CD4-positive, alpha-beta T cell treated with Interleukin-4 for 4 hours (primary cell): ENCODE results near the gene PLA2G2C.
"Not testable (repeated sequence)": the region's sequence is repeated elsewhere in the genome, so short reads cannot be mapped to it uniquely, and the experiment has no call there.

Source experiments
- DNase-seq: peaks from one replicate; pipeline ENCODE4 v3.0.0-alpha.2; 2020

PLA2G2C gene

GRCh38 chr1:20151906-20152598, 34.3 kb downstream of the PLA2G2C start:
- peak; percentile 70 for DNase-seq

- no peak for DNase-seq
Observed at GRCh38 chr1:20150969-20151368, 35.3 kb downstream of the PLA2G2C start.

- DNase-seq, result no peak
Observed at GRCh38 chr1:20150326-20150705, 36.0 kb downstream of the PLA2G2C start.

- DNase-seq, result no peak
Observed at GRCh38 chr1:20149601-20150325, 36.6 kb downstream of the PLA2G2C start.

GRCh38 chr1:20148571-20149500, 37.5 kb downstream of the PLA2G2C start:
- no peak for DNase-seq

GRCh38 chr1:20147846-20148570, 38.3 kb downstream of the PLA2G2C start:
- DNase-seq, result no peak

GRCh38 chr1:20143734-20144565, 42.4 kb downstream of the PLA2G2C start:
- DNase-seq, result no peak

GRCh38 chr1:20143318-20143717, 43.0 kb downstream of the PLA2G2C start:
- no peak for DNase-seq

- no peak for DNase-seq
Observed at GRCh38 chr1:20142001-20142710, 44.2 kb downstream of the PLA2G2C start.

GRCh38 chr1:20141466-20141865, 44.9 kb downstream of the PLA2G2C start:
- no peak for DNase-seq

GRCh38 chr1:20141001-20141400, 45.3 kb downstream of the PLA2G2C start:
- DNase-seq, result no peak

GRCh38 chr1:20139776-20140612, 46.3 kb downstream of the PLA2G2C start:
- no peak for DNase-seq

GRCh38 chr1:20138961-20139550, 47.3 kb downstream of the PLA2G2C start, which contains the start of gene PLA2G2F:
Gene PLA2G2F (plus strand): TSS chr1:20139323. CDS start chr1:20139428, 105 bp downstream.
- DNase-seq, result no peak

GRCh38 chr1:20138346-20138745, 48.0 kb downstream of the PLA2G2C start:
- DNase-seq, result no peak

- no peak for DNase-seq
Observed at GRCh38 chr1:20137604-20138003, 48.7 kb downstream of the PLA2G2C start.

- DNase-seq, result no peak
Observed at GRCh38 chr1:20137055-20137454, 49.3 kb downstream of the PLA2G2C start.

GRCh38 chr1:20136249-20136648, 50.1 kb downstream of the PLA2G2C start:
- DNase-seq, result no peak

GRCh38 chr1:20134995-20135394, 51.3 kb downstream of the PLA2G2C start:
- no peak for DNase-seq

- DNase-seq, result not testable (repeated sequence)
Observed at GRCh38 chr1:20130518-20130917, 55.8 kb downstream of the PLA2G2C start.
